GM18858 (cell line): ENCODE data around the gene NUP88.
"Not testable (repeated sequence)": the region's sequence is repeated elsewhere in the genome, so short reads cannot be mapped to it uniquely, and the experiment has no call there.

Experiments
- ATAC-seq: cut with Tn5 transposase; IDR thresholded peaks from one replicate; pipeline ENCODE4 v1.9.1; 2021; ENCODE audit not compliant: unreplicated experiment

NUP88 gene

DNA sequence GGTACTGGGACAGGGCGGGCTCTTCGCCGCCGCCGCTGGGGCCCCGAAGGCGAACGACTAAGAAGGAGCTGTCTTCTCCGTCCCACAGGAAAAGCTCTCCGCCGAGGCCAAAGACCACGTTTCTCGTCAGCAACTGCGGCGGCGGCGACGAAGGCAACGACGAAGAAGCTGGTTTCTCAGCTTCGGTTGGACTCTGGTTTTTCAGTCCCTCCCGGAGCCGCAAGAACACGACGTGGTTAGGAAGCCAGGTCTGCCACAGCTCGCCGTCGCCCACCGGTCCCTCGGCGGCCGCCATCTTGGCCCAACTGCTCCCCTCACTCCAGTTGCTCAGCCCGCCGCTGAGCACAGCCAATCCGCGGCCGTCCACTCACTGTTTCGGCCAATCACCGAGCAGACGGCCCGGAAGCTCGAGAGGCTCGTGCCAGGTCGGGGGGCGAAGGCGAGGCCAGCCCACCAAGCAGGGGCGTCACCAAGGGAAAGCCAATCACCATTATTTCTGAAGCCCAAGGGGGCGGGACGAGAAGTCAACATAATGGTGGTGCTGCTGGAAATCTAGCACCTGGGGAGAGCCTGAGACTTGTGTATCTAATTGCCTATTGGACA is at the start of gene NUP88:
Gene NUP88, minus strand, starts transcription at position 307 of the 603 bp plus-strand sequence. Its CDS starts 12 bp downstream, at position 295.
- ATAC-seq: peak; percentile 72

DNA sequence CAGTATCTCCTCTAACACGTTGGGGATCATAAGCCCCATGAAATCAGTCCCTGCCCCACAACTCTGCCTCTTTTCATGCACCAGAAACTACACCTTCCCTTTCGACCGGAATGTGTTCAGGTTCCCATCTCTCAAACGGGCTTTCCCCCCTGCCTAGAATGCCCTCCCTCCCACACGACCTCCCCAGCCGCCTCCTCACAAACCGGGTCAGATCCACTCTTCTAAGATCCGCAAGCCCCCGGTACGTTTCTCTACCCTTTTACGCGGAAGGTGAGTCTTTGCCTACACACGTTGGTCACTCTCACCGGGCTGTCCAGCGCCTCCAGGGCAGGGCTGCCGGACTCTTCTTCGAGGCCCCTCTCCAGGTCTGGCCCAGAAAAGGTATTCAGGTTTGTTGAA is 48.6 kb upstream of the NUP88 start:
- no peak for ATAC-seq

DNA sequence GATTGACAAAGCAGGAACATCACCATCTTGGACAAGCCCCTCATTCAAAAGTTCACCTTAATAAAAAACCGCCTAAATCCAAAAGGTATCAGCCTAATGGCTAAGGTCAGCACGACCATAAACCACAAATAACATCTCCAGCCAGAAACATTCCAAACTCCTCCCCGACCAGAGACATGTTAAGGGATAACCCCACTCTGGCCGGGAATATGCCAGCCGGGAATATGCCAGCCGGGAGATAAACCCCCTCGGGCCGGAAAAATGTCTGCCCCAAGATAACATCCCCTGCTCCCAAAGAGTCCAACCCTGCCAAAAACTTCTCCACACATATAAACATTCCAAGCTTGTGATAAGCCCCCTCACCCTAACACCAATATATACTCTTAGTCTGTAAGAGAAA is 48.0 kb upstream of the NUP88 start:
- no peak for ATAC-seq

DNA sequence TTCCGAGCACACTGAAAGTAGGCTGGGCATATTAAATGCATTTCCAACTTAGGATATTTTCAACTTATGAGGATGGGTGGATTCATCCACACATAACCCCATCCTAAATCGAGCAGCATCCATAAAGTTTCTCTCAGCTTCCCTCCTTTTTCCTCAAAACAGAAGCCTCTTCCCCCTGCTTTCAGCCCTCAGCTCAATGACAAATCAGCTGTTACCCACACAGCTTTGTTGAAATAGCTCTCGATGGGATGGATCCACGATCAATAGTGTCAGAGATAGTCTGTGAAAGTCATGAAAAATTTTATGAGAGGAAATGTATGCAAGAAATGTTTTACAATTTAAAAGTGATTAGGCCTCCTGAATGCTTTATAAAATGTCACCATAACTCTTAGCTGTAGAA is 46.8 kb upstream of the NUP88 start:
- no peak for ATAC-seq

DNA sequence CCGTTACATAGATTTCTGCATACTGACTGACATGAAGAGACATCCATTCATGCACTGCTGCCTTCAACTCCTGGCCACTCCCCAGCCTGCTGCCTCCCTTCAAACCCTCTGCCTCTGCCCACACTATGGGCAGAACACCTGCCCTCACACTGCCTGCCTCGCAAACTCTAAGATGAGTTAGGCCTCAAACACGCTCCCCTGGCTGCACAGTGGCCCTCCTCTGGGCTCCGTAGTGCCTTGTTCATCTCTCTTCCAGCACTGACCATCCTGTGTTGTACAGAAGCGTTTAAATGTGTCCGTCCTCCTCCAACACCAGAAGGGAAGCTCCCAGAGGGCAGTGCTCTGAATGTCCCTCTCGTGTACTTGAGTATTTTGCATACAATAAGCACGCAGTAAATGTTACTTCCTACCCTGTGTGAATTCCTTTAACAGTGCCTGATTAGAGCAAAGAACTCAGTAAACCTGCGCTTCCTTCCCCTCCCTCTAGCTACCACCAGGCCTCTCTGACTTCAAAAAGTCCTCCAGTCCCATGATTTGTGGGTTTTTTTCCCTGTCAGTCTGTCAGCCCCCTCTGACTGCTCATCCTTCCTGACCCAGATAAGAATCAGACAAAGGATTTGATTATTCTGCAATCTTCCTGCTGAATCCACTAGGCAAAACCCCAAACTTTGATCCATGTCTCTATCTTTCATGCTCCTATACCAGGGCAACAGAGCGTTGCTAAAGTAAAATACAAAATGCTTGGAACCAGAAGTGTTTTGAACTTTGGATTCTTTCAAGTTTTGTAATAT is 45.5 kb upstream of the NUP88 start:
- ATAC-seq: no peak

DNA sequence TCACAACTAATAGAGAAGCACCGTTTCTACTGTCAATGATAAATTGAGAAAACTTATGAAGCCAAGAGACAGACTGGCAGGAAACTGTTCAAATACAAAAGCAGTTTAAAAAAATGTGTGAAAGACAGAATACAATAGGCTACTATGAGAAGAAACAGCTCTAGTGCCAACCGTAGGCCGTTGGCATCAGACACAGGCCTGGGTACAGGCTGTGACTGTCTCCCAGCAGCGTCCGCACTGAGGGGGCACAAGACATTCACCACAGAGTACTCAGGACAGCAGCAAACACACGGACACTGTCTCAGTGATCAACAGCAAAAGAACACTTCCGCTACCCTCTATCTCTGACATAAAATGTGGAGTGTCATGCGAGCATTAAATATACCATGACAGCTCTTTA is 27.3 kb upstream of the NUP88 start:
- ATAC-seq: no peak

DNA sequence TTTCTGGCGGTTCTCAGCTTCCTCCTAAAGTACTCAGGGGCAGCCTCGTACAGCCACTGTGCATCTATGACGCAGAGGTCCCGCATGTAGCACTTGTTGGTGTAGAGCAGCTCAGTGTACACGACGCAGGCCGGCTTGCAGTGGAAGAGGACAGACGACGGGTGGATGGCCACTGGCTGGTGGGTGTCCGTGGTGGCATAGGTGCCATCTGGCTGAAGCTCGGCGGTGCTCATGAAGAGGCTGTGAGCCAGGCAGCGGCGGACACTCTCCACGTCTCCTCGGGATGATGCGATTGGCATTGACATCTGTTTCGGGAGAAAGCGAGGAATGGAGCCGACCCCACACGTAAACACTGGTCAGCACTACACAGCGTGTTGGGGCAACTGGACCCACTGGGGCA is 24.7 kb upstream of the NUP88 start:
- no peak for ATAC-seq

DNA sequence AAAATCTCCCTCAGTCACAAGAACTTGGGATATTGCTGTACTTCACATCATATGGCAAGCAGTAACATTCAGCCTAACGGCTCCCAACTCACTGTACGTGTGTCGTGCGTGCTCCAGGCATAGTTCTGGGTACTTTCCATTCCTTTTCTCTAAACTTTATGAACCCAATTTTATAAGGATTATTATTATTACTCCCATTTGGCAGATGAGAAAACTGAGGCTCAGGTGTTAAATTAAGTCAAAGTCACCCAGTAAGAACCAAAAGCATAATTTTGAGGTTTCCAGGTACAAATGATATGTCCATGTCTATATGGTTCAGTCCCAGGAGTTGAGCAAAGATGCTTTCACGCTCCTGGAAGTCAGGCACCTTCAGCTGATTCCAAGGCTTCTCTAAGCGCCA is 24.3 kb upstream of the NUP88 start:
- no peak for ATAC-seq

DNA sequence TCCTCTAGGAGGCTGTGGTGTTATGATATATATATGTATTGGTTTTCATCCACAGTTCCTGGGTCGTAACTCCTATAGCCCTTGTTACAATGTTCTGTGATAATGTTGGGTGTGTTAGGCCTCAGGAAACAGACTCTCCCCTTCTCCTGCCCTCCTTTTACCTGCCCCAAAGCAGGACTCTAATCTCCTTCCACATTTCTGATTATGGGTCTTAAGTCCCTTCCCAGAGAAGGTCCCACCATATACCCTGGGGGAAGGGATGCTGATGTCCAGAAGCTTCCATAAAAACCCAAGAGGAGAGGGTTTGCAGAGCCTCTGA is 19.9 kb upstream of the NUP88 start:
- no peak for ATAC-seq

DNA sequence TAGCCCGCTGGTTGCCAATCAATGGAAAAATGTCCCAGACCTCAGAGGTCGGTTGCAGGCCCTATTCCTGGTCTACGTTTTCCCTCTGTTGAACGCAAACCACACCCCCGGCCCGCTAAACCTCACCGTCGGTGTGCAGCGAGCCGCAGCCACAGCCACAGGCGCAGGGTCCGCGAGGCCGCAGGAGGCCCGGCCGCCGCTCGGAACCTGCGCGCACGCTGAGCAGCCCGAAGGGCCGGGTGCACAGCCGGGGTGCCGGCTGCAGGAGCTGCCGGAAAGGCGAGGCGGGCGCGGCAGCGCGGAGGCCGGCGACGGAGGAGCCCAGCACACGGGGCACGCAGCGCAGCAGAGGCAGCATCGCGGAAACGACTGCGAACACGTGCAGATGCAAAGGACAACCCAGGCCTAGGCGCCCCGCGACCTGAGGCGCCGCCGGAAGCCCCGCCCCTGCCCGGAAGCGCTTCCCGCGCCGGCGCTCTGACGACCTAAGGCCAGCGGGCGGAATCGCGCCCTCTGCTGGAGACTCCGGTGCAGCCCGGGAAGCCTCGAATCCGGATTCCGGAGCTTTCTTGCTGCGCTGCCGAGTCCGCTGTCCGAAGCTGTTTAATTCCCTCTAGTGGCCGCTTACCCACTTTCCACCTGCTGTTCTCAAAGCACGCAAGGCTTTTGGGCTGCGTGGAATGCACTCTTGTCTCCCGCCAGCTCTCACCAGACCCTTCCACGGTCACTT is 19.4 kb upstream of the NUP88 start, which contains the start of gene C1QBP:
Gene C1QBP, minus strand, starts transcription at position 440 of the 730 bp plus-strand sequence. Its CDS starts 82 bp downstream, at position 358.
- ATAC-seq: peak; percentile 72

DNA sequence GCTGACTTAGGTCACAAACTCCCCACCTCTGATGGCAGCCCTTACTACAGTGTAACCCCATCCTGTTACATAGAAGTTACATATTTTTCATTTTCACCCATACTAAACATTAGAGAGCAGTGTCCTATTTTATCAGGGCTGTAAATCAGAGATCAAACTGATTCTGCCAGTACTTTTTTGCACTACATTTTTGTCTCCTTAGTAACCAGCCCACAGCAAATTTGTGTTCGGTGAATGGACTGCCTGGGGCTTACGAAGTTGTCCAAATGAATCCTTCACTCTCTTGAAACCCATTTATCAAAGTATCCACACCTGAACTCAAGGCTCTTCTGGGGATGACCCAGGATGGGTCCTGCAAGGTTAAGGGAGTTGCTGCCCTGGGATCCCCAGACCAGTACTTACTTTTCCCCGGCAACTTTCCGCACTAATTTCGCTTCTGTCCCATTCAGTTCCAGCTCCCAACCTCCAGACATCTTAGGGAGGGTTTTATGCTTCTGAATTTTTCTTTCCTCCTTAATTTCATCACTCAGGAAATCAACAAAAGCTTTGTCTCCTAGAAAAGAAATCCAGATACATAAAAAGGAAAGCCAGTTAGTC is 18.4 kb upstream of the NUP88 start:
- no peak for ATAC-seq

DNA sequence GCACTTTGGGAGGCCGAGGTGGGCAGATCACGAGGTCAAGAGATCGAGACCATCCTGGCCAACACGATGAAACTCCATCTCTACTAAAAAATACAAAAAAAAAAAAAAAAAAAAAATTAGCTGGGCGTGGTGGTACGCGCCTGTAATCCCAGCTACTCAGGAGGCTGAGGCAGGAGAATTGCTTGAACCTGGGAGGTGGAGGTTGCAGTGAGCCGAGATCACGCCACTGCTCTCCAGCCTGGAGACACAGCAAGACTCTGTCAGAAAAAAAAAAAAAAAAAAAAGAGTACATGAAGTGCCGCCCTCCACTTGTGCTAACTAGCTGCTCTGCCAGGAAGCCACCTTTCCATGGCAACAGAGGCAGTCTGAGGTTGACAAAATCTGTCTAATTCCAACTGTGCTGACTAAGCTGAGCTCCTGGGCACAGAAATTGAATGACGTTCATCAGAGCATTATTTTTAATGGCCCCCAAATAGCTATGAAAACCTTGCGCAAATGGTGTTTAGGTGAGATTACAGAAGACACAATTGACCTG is 16.4 kb upstream of the NUP88 start:
- not testable (repeated sequence) for ATAC-seq

DNA sequence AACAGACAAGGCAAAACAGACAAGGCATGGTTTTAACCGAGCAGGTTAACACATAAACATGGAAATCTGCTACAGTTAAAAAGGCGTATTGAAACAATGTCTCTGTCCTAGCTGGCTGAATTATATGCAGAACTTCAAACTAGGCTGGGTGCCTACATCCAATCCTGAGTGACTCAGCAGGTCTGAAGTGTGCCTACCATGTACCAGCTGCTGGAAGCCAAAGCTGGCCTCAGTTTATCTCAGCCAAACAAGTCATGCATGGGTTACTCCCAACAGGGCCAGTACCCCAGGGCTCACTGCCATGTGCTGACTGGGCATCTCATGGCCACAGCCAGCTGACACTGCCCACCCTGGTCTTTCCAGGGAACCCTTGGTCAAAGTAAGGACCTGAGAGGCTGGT is 15.5 kb upstream of the NUP88 start:
- ATAC-seq: no peak

DNA sequence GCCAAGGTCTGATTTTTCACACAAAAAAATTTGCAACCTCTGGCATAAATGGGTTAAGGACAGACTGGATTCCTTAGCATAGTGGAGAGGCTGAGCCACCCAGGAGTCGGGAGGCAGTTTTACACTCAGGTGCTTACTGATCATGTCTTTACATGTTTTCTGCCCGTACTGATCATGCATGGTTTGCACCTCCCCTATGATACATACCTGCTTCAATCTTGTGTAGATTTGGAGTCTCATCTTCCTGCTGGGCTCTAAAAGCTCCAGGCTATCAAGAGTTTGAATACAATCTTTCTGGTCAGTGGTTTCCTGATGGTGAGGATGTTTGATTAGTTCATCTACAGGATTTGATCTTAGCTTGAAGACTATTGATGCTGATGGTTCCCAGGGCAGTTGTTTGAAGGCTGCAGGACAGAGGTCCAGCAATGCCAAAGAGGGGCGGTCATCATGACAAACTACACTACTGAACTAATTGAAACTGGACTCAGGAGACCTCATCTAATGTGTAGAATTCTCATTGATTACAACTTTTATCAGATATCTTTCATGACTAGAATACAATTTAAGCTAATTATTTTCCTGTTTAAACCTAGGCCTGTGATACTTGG is 12.6 kb upstream of the NUP88 start:
- ATAC-seq: no peak

DNA sequence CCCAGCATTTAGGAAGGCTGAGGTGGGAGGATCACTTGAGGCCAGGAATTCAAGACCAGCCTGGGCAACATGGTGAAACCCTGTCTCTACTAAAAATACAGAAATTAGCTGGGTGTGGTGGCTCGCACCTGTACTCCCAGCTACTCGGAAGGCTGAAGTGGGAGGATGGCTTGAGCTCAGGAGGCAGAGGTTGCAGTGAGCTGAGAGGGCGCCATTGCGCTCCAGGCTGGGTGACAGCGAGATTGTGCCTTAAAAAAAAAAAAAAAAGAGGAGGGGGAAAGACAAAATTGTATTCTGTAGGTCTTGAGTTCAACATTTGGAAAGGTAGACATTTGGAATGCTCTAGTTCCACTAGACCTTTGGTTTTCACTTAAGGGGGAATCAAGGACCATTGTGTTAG is 11.8 kb upstream of the NUP88 start:
- not testable (repeated sequence) for ATAC-seq

DNA sequence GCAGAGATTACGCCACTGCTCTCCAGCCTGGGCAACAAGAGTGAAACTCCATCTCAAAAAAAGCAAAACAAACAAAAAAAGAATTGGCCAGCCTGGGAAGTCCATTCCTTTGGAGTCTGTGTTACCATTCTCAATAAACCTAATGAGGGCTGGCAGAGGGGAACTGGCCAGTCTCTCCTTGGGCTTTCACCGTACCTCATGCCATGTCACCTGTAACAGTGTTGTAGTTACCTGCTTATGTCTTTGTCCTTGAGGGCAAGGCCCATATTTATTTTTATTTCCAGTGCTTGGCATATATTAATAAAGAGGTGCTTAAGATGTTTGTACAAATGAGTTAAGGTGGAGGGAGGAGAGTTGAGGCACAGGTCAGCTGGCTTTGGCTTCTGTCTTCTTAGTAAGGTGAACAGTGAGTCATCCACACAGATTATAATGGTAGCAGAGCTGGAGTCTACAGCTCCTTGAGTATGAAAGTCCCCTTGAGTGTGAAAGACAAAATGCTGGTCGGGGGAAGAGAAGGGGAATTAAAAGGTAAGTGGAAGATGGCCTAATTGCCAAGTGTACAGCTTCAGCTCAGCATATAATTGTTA is 11.0 kb upstream of the NUP88 start:
- no peak for ATAC-seq

DNA sequence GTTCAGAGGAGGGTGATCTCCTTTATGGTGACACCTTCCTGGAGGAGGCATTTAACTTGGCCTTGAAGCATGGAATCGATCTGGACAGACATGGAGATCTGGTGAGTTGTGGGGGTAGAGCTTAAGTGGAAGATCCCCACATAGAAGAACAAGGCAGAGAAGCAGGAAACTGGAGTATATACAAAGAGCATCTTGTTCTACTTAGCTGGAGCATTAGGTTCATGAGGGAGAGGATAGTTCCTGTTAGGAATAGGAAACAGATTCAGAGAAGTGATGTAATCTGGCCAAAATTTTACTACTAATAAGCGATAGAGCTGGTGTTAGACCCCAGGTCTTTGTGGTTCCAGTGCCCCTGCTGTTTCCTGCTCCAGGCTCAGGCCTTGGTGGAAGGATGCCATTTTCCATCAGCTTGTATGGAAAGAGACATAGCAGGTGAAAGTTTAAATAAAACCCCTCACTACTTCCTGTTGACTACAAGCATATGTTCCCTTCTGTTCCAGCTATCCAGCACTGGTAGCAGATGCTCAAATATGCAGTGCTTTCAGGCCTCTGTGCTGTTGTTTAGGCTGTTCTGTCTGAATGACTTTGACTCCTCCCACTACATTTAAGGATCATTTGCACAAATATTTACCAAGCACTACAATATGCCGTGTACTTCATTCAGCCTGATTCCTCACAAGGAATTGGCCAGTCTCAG is 9.9 kb upstream of the NUP88 start:
- no peak for ATAC-seq

DNA sequence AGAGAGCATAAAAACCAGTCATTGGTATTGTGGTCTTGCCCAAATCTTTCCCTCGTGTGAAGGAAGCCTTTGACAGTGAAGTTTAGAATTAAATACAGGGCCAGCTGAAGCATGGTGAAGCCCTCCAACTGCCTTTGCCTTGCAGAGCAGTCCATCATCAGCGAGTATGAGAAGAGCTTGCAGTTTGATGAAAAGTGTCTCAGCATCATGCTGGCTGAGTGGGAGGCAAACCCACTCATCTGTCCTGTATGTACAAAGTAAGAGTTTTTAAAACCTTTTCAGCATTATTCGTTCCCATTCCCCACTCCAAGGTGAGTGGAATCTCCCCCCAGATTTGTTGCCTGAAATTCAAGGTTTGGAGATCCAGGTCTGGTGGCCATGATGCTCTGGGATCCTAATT is 6.4 kb upstream of the NUP88 start:
- ATAC-seq: no peak

DNA sequence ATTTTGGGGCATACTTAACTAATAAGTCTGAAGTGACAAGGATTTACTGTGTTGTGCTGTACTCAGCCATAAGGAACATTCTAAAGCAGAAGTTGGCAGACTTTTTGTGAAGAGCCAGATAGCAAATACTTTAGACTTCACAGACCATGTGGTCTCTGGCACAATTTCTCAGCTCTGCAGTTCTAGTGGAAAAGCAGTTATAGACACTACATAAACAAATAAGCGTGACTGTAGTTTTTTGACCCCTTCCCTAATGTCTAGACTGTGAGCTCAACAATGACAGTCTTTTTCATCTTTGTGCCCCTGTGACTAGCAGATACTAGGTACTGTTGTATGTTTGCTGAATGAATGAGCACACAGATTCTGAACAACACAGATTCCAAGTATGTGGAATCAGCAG is 5.4 kb upstream of the NUP88 start:
- ATAC-seq: no peak

DNA sequence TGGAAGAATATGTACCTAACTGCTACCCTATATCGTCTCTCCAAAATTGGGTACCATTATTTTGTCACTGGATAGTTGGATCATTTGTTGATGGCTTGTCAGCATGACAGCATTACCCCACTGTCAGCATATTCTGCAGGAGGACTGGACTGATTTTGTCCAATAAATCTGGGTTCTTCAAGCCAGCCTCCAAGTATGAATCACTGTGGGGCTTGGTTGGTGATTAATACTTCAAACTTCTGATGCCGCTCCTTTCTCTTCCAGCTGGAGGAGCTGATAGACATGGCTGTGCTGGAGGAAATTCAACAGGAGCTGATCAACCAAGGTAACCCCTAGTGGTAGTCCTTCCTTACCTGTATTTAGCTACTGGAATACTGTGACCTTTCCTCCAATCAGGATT is 3.0 kb upstream of the NUP88 start:
- ATAC-seq: no peak
